A549 (cell line): ENCODE results near the gene TCHH.
"Not testable (repeated sequence)": the region's sequence is repeated elsewhere in the genome, so short reads cannot be mapped to it uniquely, and the experiment has no call there.

Experiments used
- CBX2 ChIP-seq: fragments of 200-600 bp; sonication (generic); IDR thresholded peaks from 2 replicates; pipeline ENCODE4 v1.6.1; 2016; ENCODE audit warnings: low read depth, mild to moderate bottlenecking, borderline replicate concordance
- CEBPB ChIP-seq, 2 experiments: fragments of >200 bp in 1 of 2; sonication (Bioruptor Twin) in 1 of 2; formaldehyde crosslinking in 1 of 2; IDR thresholded peaks; 2 replicates each; pipeline ENCODE4 v1.6.1; 2012 to 2016
- CTCF ChIP-seq: fragments of >200 bp; sonication (Bioruptor Twin); formaldehyde crosslinking; IDR thresholded peaks from 3 replicates; pipeline ENCODE4 v1.5.1; 2016
- FOSL2 ChIP-seq, 2 experiments: fragments of 450-650 bp in 1 of 2; fragments of >200 bp in 1 of 2; sonication (Bioruptor Twin) in 1 of 2; formaldehyde crosslinking; IDR thresholded peaks; 2 replicates each; pipeline versions ENCODE4 v1.5.0 to v1.6.1; 2016 to 2020; ENCODE audit warnings: mild to moderate bottlenecking in 1 of 2, moderate library complexity in 1 of 2
- GATA3 ChIP-seq: IDR thresholded peaks from 2 replicates; pipeline ENCODE4 v1.6.1; 2012; ENCODE audit warnings: borderline replicate concordance
- HDAC2 ChIP-seq: fragments of 200-600 bp; sonication (generic); IDR thresholded peaks from 2 replicates; pipeline ENCODE4 v1.6.1; 2016
- MAX ChIP-seq: IDR thresholded peaks from 2 replicates; pipeline ENCODE4 v1.6.1; 2012
- MYC ChIP-seq: IDR thresholded peaks from 2 replicates; pipeline ENCODE4 v1.6.1; 2012; ENCODE audit warnings: mild to moderate bottlenecking, inconsistent platforms, low read length, improper control_type of control experiment, borderline replicate concordance
- POLR2A ChIP-seq: IDR thresholded peaks from 2 replicates; pipeline ENCODE4 v1.6.1; 2012; ENCODE audit warnings: mild to moderate bottlenecking, low read length
- POLR2AphosphoS2 ChIP-seq: conservative IDR thresholded peaks from 2 replicates; pipeline ENCODE4 v1.6.1; 2012; ENCODE audit warnings: low read length, improper control_type of control experiment, inconsistent platforms
- ZC3H11A ChIP-seq: fragments of 450-650 bp; IDR thresholded peaks from 2 replicates; pipeline ENCODE4 v1.6.1; 2014; ENCODE audit warnings: antibody characterized with exemption, mild to moderate bottlenecking

GRCh38 chr1:152080494-152080893 is 34.8 kb downstream of the TCHH start:
- not testable (repeated sequence) for TF ChIP-seq MAX; FOSL2 (IDR thresholded peaks at IDR 0.05); FOSL2 (CRISPR knock-in tag; IDR thresholded peaks at IDR 0.05); CTCF; GATA3; POLR2AphosphoS2; MYC; HDAC2; CBX2; ZC3H11A; POLR2A; CEBPB (IDR thresholded peaks at IDR 0.05)
